ENCODE results near the gene FSTL5.

GRCh38 chr4:161442921-161443320 lies 720.9 kb downstream of the FSTL5 start:
- no peak for TF ChIP-seq POLR2A (IDR thresholded peaks at IDR 0.05)
- TF ChIP-seq, protein P1, sequence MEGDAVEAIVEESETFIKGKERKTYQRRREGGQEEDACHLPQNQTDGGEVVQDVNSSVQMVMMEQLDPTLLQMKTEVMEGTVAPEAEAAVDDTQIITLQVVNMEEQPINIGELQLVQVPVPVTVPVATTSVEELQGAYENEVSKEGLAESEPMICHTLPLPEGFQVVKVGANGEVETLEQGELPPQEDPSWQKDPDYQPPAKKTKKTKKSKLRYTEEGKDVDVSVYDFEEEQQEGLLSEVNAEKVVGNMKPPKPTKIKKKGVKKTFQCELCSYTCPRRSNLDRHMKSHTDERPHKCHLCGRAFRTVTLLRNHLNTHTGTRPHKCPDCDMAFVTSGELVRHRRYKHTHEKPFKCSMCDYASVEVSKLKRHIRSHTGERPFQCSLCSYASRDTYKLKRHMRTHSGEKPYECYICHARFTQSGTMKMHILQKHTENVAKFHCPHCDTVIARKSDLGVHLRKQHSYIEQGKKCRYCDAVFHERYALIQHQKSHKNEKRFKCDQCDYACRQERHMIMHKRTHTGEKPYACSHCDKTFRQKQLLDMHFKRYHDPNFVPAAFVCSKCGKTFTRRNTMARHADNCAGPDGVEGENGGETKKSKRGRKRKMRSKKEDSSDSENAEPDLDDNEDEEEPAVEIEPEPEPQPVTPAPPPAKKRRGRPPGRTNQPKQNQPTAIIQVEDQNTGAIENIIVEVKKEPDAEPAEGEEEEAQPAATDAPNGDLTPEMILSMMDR (IDR thresholded peaks at IDR 0.05): no peak

Data from suprapubic skin (tissue), 3 donors.